HepG2 (cell line): ENCODE measurements around the gene PEAK3. TPM values are rescaled to one million over a fixed set of nuclear protein-coding genes. Genes with fewer than 3 reads are reported as not detected.

Experiments used
- ARHGAP35 ChIP-seq: sonication (generic); formaldehyde crosslinking; IDR thresholded peaks from 2 replicates; pipeline ENCODE4 v1.9.0; 2022; ENCODE audit warnings: mild to moderate bottlenecking, inconsistent platforms, moderate library complexity, missing genetic modification reagents, borderline replicate concordance
- ARNT2 ChIP-seq: sonication (generic); formaldehyde crosslinking; IDR thresholded peaks from 2 replicates; pipeline ENCODE4 v1.8.0; 2022; ENCODE audit warnings: mild to moderate bottlenecking, low read depth, missing genetic modification reagents, moderate library complexity
- CAMTA2 ChIP-seq: sonication (generic); formaldehyde crosslinking; IDR thresholded peaks from 2 replicates; pipeline ENCODE4 v1.4.0; 2020; ENCODE audit warnings: mild to moderate bottlenecking, missing genetic modification reagents, borderline replicate concordance
- EEA1 ChIP-seq: sonication (generic); formaldehyde crosslinking; IDR thresholded peaks from 2 replicates; pipeline ENCODE4 v1.5.1; 2020; ENCODE audit warnings: mild to moderate bottlenecking, missing genetic modification reagents, borderline replicate concordance
- ETV5 ChIP-seq: IDR thresholded peaks from 2 replicates; pipeline ENCODE4 v1.6.1; 2018; ENCODE audit warnings: missing biosample characterization, missing genetic modification reagents, inconsistent platforms, borderline replicate concordance
- HES4 ChIP-seq: sonication (generic); formaldehyde crosslinking; IDR thresholded peaks from 2 replicates; pipeline ENCODE4 v1.9.0; 2021; ENCODE audit warnings: mild to moderate bottlenecking, missing genetic modification reagents, borderline replicate concordance
- HINFP ChIP-seq: sonication (generic); formaldehyde crosslinking; IDR thresholded peaks from 2 replicates; pipeline ENCODE4 v1.4.0; 2020; ENCODE audit warnings: low read depth, mild to moderate bottlenecking, missing genetic modification reagents
- IRF1 ChIP-seq: sonication (generic); formaldehyde crosslinking; IDR thresholded peaks from 2 replicates; pipeline ENCODE4 v1.4.0; 2020; ENCODE audit warnings: low read depth, mild to moderate bottlenecking, missing genetic modification reagents
- PTBP1 ChIP-seq: fragments of 200-400 bp; formaldehyde crosslinking; IDR thresholded peaks from 2 replicates; pipeline ENCODE4 v1.6.1; 2018; ENCODE audit warnings: low read length, low read depth; ENCODE audit not compliant: poor library complexity, severe bottlenecking
- SAFB2 ChIP-seq: sonication (generic); formaldehyde crosslinking; IDR thresholded peaks from 2 replicates; pipeline ENCODE4 v1.5.1; 2020; ENCODE audit warnings: missing genetic modification reagents, low read depth, mild to moderate bottlenecking, borderline replicate concordance
- SMAD3 ChIP-seq: sonication (generic); formaldehyde crosslinking; IDR thresholded peaks from 2 replicates; pipeline ENCODE4 v1.4.0; 2020; ENCODE audit warnings: missing genetic modification reagents
- TARDBP ChIP-seq: sonication (generic); formaldehyde crosslinking; IDR thresholded peaks from 2 replicates; pipeline ENCODE4 v1.8.0; 2022; ENCODE audit warnings: mild to moderate bottlenecking, missing genetic modification reagents
- TRIM22 ChIP-seq: fragments of 450-650 bp; IDR thresholded peaks from 2 replicates; pipeline ENCODE4 v1.6.1; 2017
- WIZ ChIP-seq: sonication (generic); formaldehyde crosslinking; IDR thresholded peaks from 2 replicates; pipeline ENCODE4 v1.5.1; 2020; ENCODE audit warnings: mild to moderate bottlenecking, missing genetic modification reagents
- XBP1 ChIP-seq: sonication (generic); formaldehyde crosslinking; IDR thresholded peaks from 2 replicates; pipeline ENCODE4 v1.5.0; 2020; ENCODE audit warnings: missing genetic modification reagents
- ZBTB43 ChIP-seq: sonication (generic); formaldehyde crosslinking; conservative IDR thresholded peaks from 2 replicates; pipeline ENCODE4 v1.4.0; 2020; ENCODE audit warnings: missing genetic modification reagents
- ZBTB7B ChIP-seq: sonication (generic); formaldehyde crosslinking; IDR thresholded peaks from 2 replicates; pipeline ENCODE4 v1.4.0; 2020; ENCODE audit warnings: missing genetic modification reagents
- ZNF143 ChIP-seq: sonication (generic); formaldehyde crosslinking; IDR thresholded peaks from 2 replicates; pipeline ENCODE4 v1.4.0; 2020; ENCODE audit warnings: missing genetic modification reagents
- ZNF224 ChIP-seq: sonication (generic); formaldehyde crosslinking; IDR thresholded peaks from 2 replicates; pipeline ENCODE4 v1.5.0; 2020; ENCODE audit warnings: mild to moderate bottlenecking, missing genetic modification reagents
- ZNF260 ChIP-seq: sonication (generic); formaldehyde crosslinking; IDR thresholded peaks from 2 replicates; pipeline ENCODE4 v1.4.0; 2020; ENCODE audit warnings: missing genetic modification reagents, low read depth, mild to moderate bottlenecking, borderline replicate concordance
- ZNF335 ChIP-seq: sonication (generic); formaldehyde crosslinking; IDR thresholded peaks from 2 replicates; pipeline ENCODE4 v1.4.0; 2020; ENCODE audit warnings: missing genetic modification reagents
- ZNF383 ChIP-seq: sonication (generic); formaldehyde crosslinking; IDR thresholded peaks from 2 replicates; pipeline ENCODE4 v1.4.0; 2020; ENCODE audit warnings: missing genetic modification reagents, mild to moderate bottlenecking, borderline replicate concordance
- ZNF446 ChIP-seq: sonication (generic); formaldehyde crosslinking; IDR thresholded peaks from 2 replicates; pipeline ENCODE4 v1.5.0; 2020; ENCODE audit warnings: mild to moderate bottlenecking, missing genetic modification reagents
- ZNF547 ChIP-seq: sonication (generic); formaldehyde crosslinking; IDR thresholded peaks from 2 replicates; pipeline ENCODE4 v1.5.1; 2020; ENCODE audit warnings: mild to moderate bottlenecking, missing genetic modification reagents
- ZNF75D ChIP-seq: sonication (generic); formaldehyde crosslinking; IDR thresholded peaks from 2 replicates; pipeline ENCODE4 v1.8.1; 2023; ENCODE audit warnings: missing genetic modification reagents, mild to moderate bottlenecking, borderline replicate concordance
- ZNF784 ChIP-seq: sonication (generic); formaldehyde crosslinking; IDR thresholded peaks from 2 replicates; pipeline ENCODE4 v1.5.1; 2020; ENCODE audit warnings: missing genetic modification reagents, mild to moderate bottlenecking, borderline replicate concordance
- polyA plus RNA-seq, 8 experiments: library from polyadenylated mRNA; depleted of rRNA in 3 of 8; stranded (reverse) in 7 of 8; unstranded in 1 of 8; fragments of >200 nt; fragmentation: Illumina TruSeq in 4 of 8; extraction: Trizol in 4 of 8; gene quantifications; 2 replicates each; pipeline versions ENCODE4 v1.2.1 to v1.2.3, GENCODE V29; 2011 to 2016; ENCODE audit warnings: low read depth in 4 of 8, missing spikeins in 1 of 8, mixed read lengths in 1 of 8; ENCODE audit not compliant: insufficient read depth in 1 of 8
- total RNA-seq, 5 experiments: library from RNA; depleted of rRNA; stranded (reverse); fragments of >200 nt; fragmentation: Illumina TruSeq; extraction: Trizol; gene quantifications; 2 replicates each; pipeline ENCODE4 v1.2.3, GENCODE V29; 2016; ENCODE audit warnings: low read depth in 1 of 5

PEAK3 gene
- total and polyA plus RNA-seq, 2 of the 13 experiments (the other 11 are each of a cell fraction or from before 2014, with no cell fraction given): not detected

GRCh38 chr19:2315818-2316353 lies 33.9 kb upstream of the PEAK3 start (continued):
- TF ChIP-seq ZNF784 (peak; percentile 66; the same call in 1 of the 2 replicates), TARDBP (CRISPR knock-in tag) (peak; percentile 57; the same call in 1 of the 2 replicates), ZNF547 (CRISPR knock-in tag) (peak; percentile 66), HES4 (CRISPR knock-in tag) (no peak; the same call in 1 of the 2 replicates), XBP1 (CRISPR knock-in tag) (no peak), ZNF446 (CRISPR knock-in tag) (no peak), IRF1 (CRISPR knock-in tag) (no peak), ZNF335 (CRISPR knock-in tag) (no peak), ZNF260 (no peak), CAMTA2 (CRISPR knock-in tag) (no peak), PTBP1 (no peak), ZNF75D (no peak), ARNT2 (CRISPR knock-in tag) (no peak), ETV5 (0 out of 2 replicates have a peak, but pooled peaks have one; percentile 7), ZNF383 (CRISPR knock-in tag) (no peak), ZBTB43 (CRISPR knock-in tag) (no peak), ZNF224 (CRISPR knock-in tag) (no peak), ZNF143 (CRISPR knock-in tag) (no peak), WIZ (CRISPR knock-in tag) (no peak), HINFP (CRISPR knock-in tag) (no peak), ZBTB7B (CRISPR knock-in tag) (peak; percentile 83), SAFB2 (CRISPR knock-in tag) (no peak), SMAD3 (CRISPR knock-in tag) (no peak), ARHGAP35 (no peak), EEA1 (CRISPR knock-in tag) (no peak), TRIM22 (no peak)
